IMR-90 (cell line): ENCODE data around the gene CYP11A1. TPM values are rescaled to one million over a fixed set of nuclear protein-coding genes. Genes with fewer than 3 reads are reported as not detected.

Experiments
- ATAC-seq: fragments of 200-7000 bp; cut with Tn5 transposase; 2 replicates; pipeline ENCODE4 v1.9.1; 2020; ENCODE audit warnings: low read depth, mild to moderate bottlenecking, moderate library complexity
- BruUV-seq: library from RNA; stranded (reverse); fragments of 400-500 nt; replicated peaks from 2 replicates; lab custom pipeline; 2021; lab: Mats Ljungman, UMichigan
- CTCF ChIA-PET: fragments of 300-600 bp; formaldehyde crosslinking; extraction: SDS; loops from one replicate; lab custom pipeline; 2021; ENCODE audit warnings: antibody characterized with exemption; lab: Yijun Ruan, JAX
- POLR2A ChIA-PET: fragments of 300-600 bp; sonication (Branson Sonifier 250); formaldehyde crosslinking; loops from one replicate; lab custom pipeline; 2022; ENCODE audit warnings: antibody characterized with exemption; ENCODE audit not compliant: unreplicated experiment; lab: Charles Lee
- DNase-seq: peaks from one replicate; pipeline ENCODE4 v3.0.0; 2013
- H2AFZ ChIP-seq: replicated peaks from 2 replicates; pipeline ENCODE3; 2013; ENCODE audit warnings: low read length, mild to moderate bottlenecking; ENCODE audit not compliant: poor library complexity
- H2AK5ac ChIP-seq: 2 replicates; pipeline ENCODE4 v1.6.1; 2013; ENCODE audit warnings: low read depth, low read length, inconsistent platforms
- H2AK9ac ChIP-seq: replicated peaks from 2 replicates; pipeline ENCODE3; 2013; ENCODE audit warnings: mild to moderate bottlenecking, low read depth, low read length, moderate library complexity; ENCODE audit not compliant: poor library complexity
- H2BK120ac ChIP-seq: 2 replicates; pipeline ENCODE4 v1.6.1; 2013; ENCODE audit warnings: low read depth, low read length, inconsistent platforms
- H2BK15ac ChIP-seq: 3 replicates; pipeline ENCODE4 v1.6.1; 2013; ENCODE audit warnings: low read depth, low read length, inconsistent platforms
- H2BK20ac ChIP-seq: 2 replicates; pipeline ENCODE4 v1.6.1; 2013; ENCODE audit warnings: low read depth, mild to moderate bottlenecking, inconsistent platforms, low read length, moderate library complexity
- H2BK5ac ChIP-seq: 2 replicates; pipeline ENCODE4 v1.6.1; 2013; ENCODE audit warnings: mild to moderate bottlenecking, low read depth, low read length, inconsistent platforms; ENCODE audit not compliant: poor library complexity, severe bottlenecking
- H3K14ac ChIP-seq: replicated peaks from 2 replicates; pipeline ENCODE4 v1.6.1; 2013; ENCODE audit warnings: low read depth, low read length, inconsistent platforms
- H3K18ac ChIP-seq: 2 replicates; pipeline ENCODE4 v1.6.1; 2013; ENCODE audit warnings: low read depth, low read length, control low read depth
- H3K23ac ChIP-seq: 2 replicates; pipeline ENCODE4 v1.6.1; 2013; ENCODE audit warnings: low read depth, low read length, inconsistent platforms
- H3K27ac ChIP-seq: 2 replicates; pipeline ENCODE4 v1.5.1; 2013; ENCODE audit warnings: mild to moderate bottlenecking, control low read depth, low read length; ENCODE audit not compliant: insufficient read depth
- H3K27me3 ChIP-seq: 2 replicates; pipeline ENCODE4 v1.6.1; 2013; ENCODE audit warnings: low read length; ENCODE audit not compliant: control insufficient read depth, insufficient read depth
- H3K36me3 ChIP-seq: 2 replicates; pipeline ENCODE4 v1.6.1; 2013; ENCODE audit warnings: low read length, mixed read lengths; ENCODE audit not compliant: control insufficient read depth, insufficient read depth
- H3K4ac ChIP-seq: 2 replicates; pipeline ENCODE4 v1.6.1; 2013; ENCODE audit warnings: low read depth, low read length, inconsistent platforms
- H3K4me1 ChIP-seq: 2 replicates; pipeline ENCODE4 v1.6.1; 2013; ENCODE audit warnings: low read length, mixed read lengths; ENCODE audit not compliant: control insufficient read depth, insufficient read depth
- H3K4me2 ChIP-seq: 2 replicates; pipeline ENCODE4 v1.6.1; 2013; ENCODE audit warnings: low read depth, mild to moderate bottlenecking, control low read depth, low read length, moderate library complexity
- H3K4me3 ChIP-seq: 2 replicates; pipeline ENCODE4 v1.5.1; 2013; ENCODE audit warnings: low read depth, mild to moderate bottlenecking, control low read depth, low read length, moderate library complexity; ENCODE audit not compliant: insufficient read depth
- H3K56ac ChIP-seq: 2 replicates; pipeline ENCODE4 v1.6.1; 2013; ENCODE audit warnings: low read length, inconsistent platforms; ENCODE audit not compliant: insufficient read depth; ENCODE audit errors: extremely low read depth
- H3K79me1 ChIP-seq, 2 experiments: 2 replicates each; pipeline ENCODE4 v1.6.1; 2013; ENCODE audit warnings: low read length in 2 of 2, inconsistent platforms in 1 of 2, low read depth in 1 of 2
- H3K9ac ChIP-seq: 2 replicates; pipeline ENCODE4 v1.6.1; 2013; ENCODE audit warnings: low read depth, low read length, control low read depth
- H3K9me1 ChIP-seq: 2 replicates; pipeline ENCODE4 v1.6.1; 2013; ENCODE audit warnings: low read length, inconsistent platforms; ENCODE audit not compliant: insufficient read depth
- H3K9me3 ChIP-seq: 2 replicates; pipeline ENCODE4 v1.6.1; 2013; ENCODE audit warnings: low read length; ENCODE audit not compliant: control insufficient read depth, insufficient read depth
- H4K20me1 ChIP-seq: 2 replicates; pipeline ENCODE4 v1.6.1; 2013; ENCODE audit warnings: low read length, inconsistent platforms; ENCODE audit not compliant: insufficient read depth
- H4K5ac ChIP-seq: 2 replicates; pipeline ENCODE4 v1.6.1; 2013; ENCODE audit warnings: mild to moderate bottlenecking, low read depth, low read length, control low read depth
- H4K8ac ChIP-seq, 2 experiments: 2 replicates each; pipeline ENCODE4 v1.6.1; 2013; ENCODE audit warnings: low read depth in 2 of 2, low read length in 2 of 2, control low read depth in 1 of 2, inconsistent platforms in 1 of 2
- H4K91ac ChIP-seq: 2 replicates; pipeline ENCODE4 v1.6.1; 2013; ENCODE audit warnings: low read depth, low read length, inconsistent platforms; ENCODE audit not compliant: insufficient read depth
- CEBPB ChIP-seq: IDR thresholded peaks from 2 replicates; pipeline ENCODE4 v1.6.1; 2012; ENCODE audit warnings: low read depth, low read length, improper control_type of control experiment
- MAZ ChIP-seq: IDR thresholded peaks from 2 replicates; pipeline ENCODE4 v1.6.1; 2012; ENCODE audit warnings: low read depth, mild to moderate bottlenecking, low read length, improper control_type of control experiment, moderate library complexity, borderline replicate concordance
- RFX5 ChIP-seq: IDR thresholded peaks from 2 replicates; pipeline ENCODE4 v1.8.0; 2012; ENCODE audit warnings: low read depth, mild to moderate bottlenecking, low read length, moderate library complexity
- SMC3 ChIP-seq: fragments of 150-350 bp; IDR thresholded peaks from 2 replicates; pipeline ENCODE4 v1.6.1; 2016; ENCODE audit warnings: low read depth, mild to moderate bottlenecking, antibody characterized with exemption, low read length, moderate library complexity
- WGBS, 2 experiments: methylation state at CpG; one replicate each; pipeline versions ENCODE4 v1.1.5 to v1.1.7; 2013; ENCODE audit warnings: missing lambda C conversion rate in 2 of 2; ENCODE audit not compliant: insufficient read length in 1 of 2; ENCODE audit errors: extremely low coverage in 2 of 2; 5-methylcytosine and 5-hydroxymethylcytosine counted together
- dilution Hi-C: fragments of 300-500 bp; cut with HindIII; formaldehyde crosslinking; loops from one replicate; pipeline ENCODE4 v1.14.3; 2018; ENCODE audit warnings: low sequenced_read_pairs; ENCODE audit not compliant: unreplicated experiment
- in situ Hi-C: fragments of 300-500 bp; cut with MboI; formaldehyde crosslinking; loops from 3 replicates; pipeline ENCODE4 v1.14.3; 2019; ENCODE audit warnings: low sequenced_read_pairs, inconsistent platforms, mixed read lengths
- intact Hi-C: fragments of 100-400 bp; cut with micrococcal nuclease; formaldehyde crosslinking; loops from 2 replicates; pipeline ENCODE4 v1.10.0; 2022
- polyA plus RNA-seq, 3 experiments: library from polyadenylated mRNA; depleted of rRNA; stranded (reverse); fragments of >200 nt; gene quantifications; 2 replicates each; pipeline ENCODE4 v1.2.3, GENCODE V29; 2012; ENCODE audit warnings: low replicate concordance in 1 of 3
- total RNA-seq: library from RNA; depleted of rRNA; stranded (reverse); fragments of >200 nt; gene quantifications from 2 replicates; pipeline ENCODE4 v1.2.3, GENCODE V29; 2012
- TF ChIP-seq, protein P1 (sequence below): conservative IDR thresholded peaks from 2 replicates; pipeline ENCODE4 v1.5.1; 2012; ENCODE audit warnings: mild to moderate bottlenecking, low read depth, low read length, improper control_type of control experiment

CYP11A1 gene
- total and polyA plus RNA-seq, 2 of the 4 experiments (the other 2 are of a cell fraction), result 0.18 to 0.50 TPM

DNA sequence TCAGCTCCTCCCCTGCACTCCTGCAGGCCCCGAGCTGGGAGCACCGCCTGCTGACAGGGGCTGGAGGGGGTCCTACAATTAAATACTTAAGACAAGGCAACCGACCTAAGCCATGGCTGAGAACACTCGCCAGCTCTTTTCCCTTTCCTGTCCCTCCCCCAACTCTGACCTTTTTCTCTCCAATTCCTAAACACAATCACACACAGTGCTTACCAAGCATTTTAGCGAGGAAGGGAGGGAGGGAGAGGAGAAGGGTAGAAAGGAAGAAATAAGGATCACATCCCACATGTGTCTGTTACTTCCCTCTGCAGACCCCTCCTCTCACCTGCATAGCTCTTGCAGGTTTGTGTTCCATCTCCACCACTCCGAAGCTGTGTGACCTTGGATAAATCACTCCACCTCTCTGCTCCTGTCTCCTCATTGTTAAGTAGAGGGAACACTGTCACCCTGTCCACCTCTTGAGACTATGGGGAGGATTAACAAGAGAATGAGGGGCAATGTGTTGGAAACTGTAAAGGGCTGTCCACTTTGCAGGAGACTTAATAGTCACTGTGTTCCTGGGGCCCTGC is 63.6 kb downstream of the CYP11A1 start:
- H3K4ac ChIP-seq, result no peak overlapping the region
- WGBS, 2 experiments, result 20% methylated on average over 1 of the region's 6 CpGs; no CpG with 5 or more reads in 1 of the 2 experiments
- no TSS peak for BruUV-seq
- H3K9me1 ChIP-seq, result no peaks in the 10 kb centered on the region
- H3K23ac ChIP-seq, result no peak overlapping the region
- H2AK9ac ChIP-seq, result no peak overlapping the region
- no peaks in the 10 kb centered on the region for H3K79me1 ChIP-seq
- no peak overlapping the region for H3K18ac ChIP-seq
- no peak overlapping the region for H2BK15ac ChIP-seq
- ChIA-PET CTCF (interaction anchor here (0.6 kb wide), 1 partner anchor 18 kb away, joined by 4 read pairs; no protein-coding TSS in a partner anchor), POLR2A (no interaction called here)
- no peak overlapping the region for H3K56ac ChIP-seq
- in situ Hi-C loops (no loop called here), intact Hi-C loops (loop anchor here (1.0 kb wide), 2 partner anchors 177 to 331 kb away; no protein-coding TSS in a partner anchor), dilution Hi-C loops (no loop called here)
- no peaks in the 10 kb centered on the region; the same call in 1 of the 2 replicates for H4K20me1 ChIP-seq
- no peak for ATAC-seq
- no peaks in the 10 kb centered on the region for H3K4me1 ChIP-seq
- no peak overlapping the region for H4K91ac ChIP-seq
- H4K8ac ChIP-seq, result no peak overlapping the region
- no peak overlapping the region for H3K27ac ChIP-seq
- TF ChIP-seq CEBPB (no peak), SMC3 (no peak), MAZ (no peak), RFX5 (no peak)
- TF ChIP-seq, protein P1, sequence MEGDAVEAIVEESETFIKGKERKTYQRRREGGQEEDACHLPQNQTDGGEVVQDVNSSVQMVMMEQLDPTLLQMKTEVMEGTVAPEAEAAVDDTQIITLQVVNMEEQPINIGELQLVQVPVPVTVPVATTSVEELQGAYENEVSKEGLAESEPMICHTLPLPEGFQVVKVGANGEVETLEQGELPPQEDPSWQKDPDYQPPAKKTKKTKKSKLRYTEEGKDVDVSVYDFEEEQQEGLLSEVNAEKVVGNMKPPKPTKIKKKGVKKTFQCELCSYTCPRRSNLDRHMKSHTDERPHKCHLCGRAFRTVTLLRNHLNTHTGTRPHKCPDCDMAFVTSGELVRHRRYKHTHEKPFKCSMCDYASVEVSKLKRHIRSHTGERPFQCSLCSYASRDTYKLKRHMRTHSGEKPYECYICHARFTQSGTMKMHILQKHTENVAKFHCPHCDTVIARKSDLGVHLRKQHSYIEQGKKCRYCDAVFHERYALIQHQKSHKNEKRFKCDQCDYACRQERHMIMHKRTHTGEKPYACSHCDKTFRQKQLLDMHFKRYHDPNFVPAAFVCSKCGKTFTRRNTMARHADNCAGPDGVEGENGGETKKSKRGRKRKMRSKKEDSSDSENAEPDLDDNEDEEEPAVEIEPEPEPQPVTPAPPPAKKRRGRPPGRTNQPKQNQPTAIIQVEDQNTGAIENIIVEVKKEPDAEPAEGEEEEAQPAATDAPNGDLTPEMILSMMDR, result no peak
- no peak overlapping the region for H4K5ac ChIP-seq
- no peak overlapping the region for H3K9ac ChIP-seq
- no peak overlapping the region for H3K4me3 ChIP-seq
- H3K4me2 ChIP-seq, result no peak overlapping the region
- no peak overlapping the region for H2BK5ac ChIP-seq
- no peak overlapping the region for H2AFZ ChIP-seq
- no peak overlapping the region for H3K14ac ChIP-seq
- no peak overlapping the region for H2BK20ac ChIP-seq
- no peaks in the 10 kb centered on the region for H3K9me3 ChIP-seq
- no peak overlapping the region for H2BK120ac ChIP-seq
- H2AK5ac ChIP-seq, result no peak overlapping the region
- H3K27me3 ChIP-seq, result peaks cover 96% of the 10 kb centered on the region
- no peaks in the 10 kb centered on the region for H3K36me3 ChIP-seq
- DNase-seq, result no peak
